WTC11 (cell line): ENCODE measurements around the gene SCAI. TPM values are rescaled to one million over a fixed set of nuclear protein-coding genes. Genes with fewer than 3 reads are reported as not detected.

Experiments used
- ATAC-seq: fragments of 200-7000 bp; cut with Tn5 transposase; 2 replicates; pipeline ENCODE4 v1.10.0; 2021; ENCODE audit warnings: mild to moderate bottlenecking, moderate library complexity
- CTCF ChIA-PET: fragments of 300-600 bp; sonication (Branson Sonifier 250); formaldehyde crosslinking; loops from one replicate; lab custom pipeline; 2021; ENCODE audit warnings: antibody characterized with exemption; lab: Charles Lee
- POLR2A ChIA-PET: fragments of 350-600 bp; sonication (Branson Sonifier 250); formaldehyde crosslinking; loops from one replicate; lab custom pipeline; 2021; ENCODE audit warnings: antibody characterized with exemption; lab: Charles Lee
- DNase-seq: peaks from one replicate; pipeline ENCODE4 v3.0.0; 2021; ENCODE audit warnings: low spot score
- H3K27ac Mint-ChIP-seq: 2 replicates; pipeline ENCODE4 v1.8.0; 2021; ENCODE audit warnings: mixed read lengths
- H3K27me3 Mint-ChIP-seq: 2 replicates; pipeline ENCODE4 v1.8.0; 2021; ENCODE audit warnings: low read depth, mild to moderate bottlenecking, moderate library complexity, mixed read lengths
- H3K36me3 Mint-ChIP-seq: 2 replicates; pipeline ENCODE4 v1.8.0; 2021; ENCODE audit warnings: mixed read lengths
- H3K4me1 Mint-ChIP-seq: 2 replicates; pipeline ENCODE4 v1.8.0; 2022; ENCODE audit warnings: mixed read lengths
- H3K4me3 Mint-ChIP-seq: 2 replicates; pipeline ENCODE4 v1.8.0; 2021; ENCODE audit warnings: mild to moderate bottlenecking, moderate library complexity, mixed read lengths
- H3K9me3 Mint-ChIP-seq: 2 replicates; pipeline ENCODE4 v1.8.0; 2021; ENCODE audit warnings: mixed read lengths
- CBFB ChIP-seq: sonication (generic); formaldehyde crosslinking; IDR thresholded peaks from 2 replicates; pipeline ENCODE4 v1.8.1; 2022; ENCODE audit warnings: mild to moderate bottlenecking, low read depth, missing genetic modification reagents
- ETV6 ChIP-seq: sonication (generic); formaldehyde crosslinking; IDR thresholded peaks from 2 replicates; pipeline ENCODE4 v1.8.1; 2022; ENCODE audit warnings: mild to moderate bottlenecking, missing genetic modification reagents
- FOXJ3 ChIP-seq: sonication (generic); formaldehyde crosslinking; IDR thresholded peaks from 2 replicates; pipeline ENCODE4 v1.9.0; 2021; ENCODE audit warnings: missing genetic modification reagents, mild to moderate bottlenecking, borderline replicate concordance
- FOXP1 ChIP-seq: sonication (generic); formaldehyde crosslinking; IDR thresholded peaks from 2 replicates; pipeline ENCODE4 v1.8.0; 2022; ENCODE audit warnings: missing genetic modification reagents, mild to moderate bottlenecking, moderate library complexity, borderline replicate concordance
- GRHL2 ChIP-seq: fragments of 250-450 bp; sonication (Bioruptor Pico); IDR thresholded peaks from 2 replicates; pipeline ENCODE4 v1.8.0; 2022; ENCODE audit warnings: mild to moderate bottlenecking, moderate library complexity; ENCODE audit not compliant: insufficient replicate concordance, severe bottlenecking
- JAZF1 ChIP-seq: fragments of 250-450 bp; sonication (Bioruptor Pico); IDR thresholded peaks from 2 replicates; pipeline ENCODE4 v1.9.0; 2021; ENCODE audit warnings: moderate library complexity, mild to moderate bottlenecking, inconsistent platforms
- PRRX2 ChIP-seq: fragments of 250-450 bp; sonication (Bioruptor Pico); IDR thresholded peaks from 2 replicates; pipeline ENCODE4 v1.8.0; 2021; ENCODE audit warnings: mild to moderate bottlenecking
- RELA ChIP-seq: sonication (generic); formaldehyde crosslinking; IDR thresholded peaks from 2 replicates; pipeline ENCODE4 v1.8.1; 2022; ENCODE audit warnings: missing genetic modification reagents, mild to moderate bottlenecking, borderline replicate concordance
- SMAD4 ChIP-seq: sonication (generic); formaldehyde crosslinking; IDR thresholded peaks from 2 replicates; pipeline ENCODE4 v1.8.0; 2022; ENCODE audit warnings: mild to moderate bottlenecking, missing genetic modification reagents
- TP53 ChIP-seq: sonication (generic); formaldehyde crosslinking; IDR thresholded peaks from 2 replicates; pipeline ENCODE4 v1.8.1; 2023; ENCODE audit warnings: mild to moderate bottlenecking, missing genetic modification reagents
- ZNF121 ChIP-seq: sonication (generic); formaldehyde crosslinking; IDR thresholded peaks from 2 replicates; pipeline ENCODE4 v1.8.0; 2023; ENCODE audit warnings: missing genetic modification reagents
- ZNF396 ChIP-seq: fragments of 250-450 bp; sonication (Bioruptor Pico); IDR thresholded peaks from 2 replicates; pipeline ENCODE4 v1.8.0; 2021; ENCODE audit warnings: mild to moderate bottlenecking, moderate library complexity, borderline replicate concordance
- total RNA-seq: library from RNA; stranded (reverse); gene quantifications from 3 replicates; pipeline ENCODE4 v1.2.3, GENCODE V29; 2021
- TF ChIP-seq, protein P1 (sequence below): sonication (generic); formaldehyde crosslinking; IDR thresholded peaks from 2 replicates; pipeline ENCODE4 v1.8.1; 2023; ENCODE audit warnings: mild to moderate bottlenecking, missing genetic modification reagents
- TF ChIP-seq, protein P2 (sequence below): sonication (generic); formaldehyde crosslinking; IDR thresholded peaks from 2 replicates; pipeline ENCODE4 v1.8.1; 2022; ENCODE audit warnings: low read depth, mild to moderate bottlenecking, moderate library complexity, missing genetic modification reagents, borderline replicate concordance
- TF ChIP-seq, protein P3 (sequence below): fragments of 250-450 bp; sonication (Bioruptor Pico); IDR thresholded peaks from 2 replicates; pipeline ENCODE4 v2.1.2; 2022; ENCODE audit warnings: mild to moderate bottlenecking, moderate library complexity
- TF ChIP-seq, protein P4 (sequence below): sonication (generic); formaldehyde crosslinking; IDR thresholded peaks from 2 replicates; pipeline ENCODE4 v1.8.0; 2022; ENCODE audit warnings: mild to moderate bottlenecking, missing genetic modification reagents
- TF ChIP-seq, protein P5 (sequence below): sonication (generic); formaldehyde crosslinking; IDR thresholded peaks from 2 replicates; pipeline ENCODE4 v1.8.0; 2023; ENCODE audit warnings: missing genetic modification reagents, mild to moderate bottlenecking, borderline replicate concordance
- TF ChIP-seq, protein P6 (sequence below): sonication (generic); formaldehyde crosslinking; conservative IDR thresholded peaks from 2 replicates; pipeline ENCODE4 v1.8.1; 2023; ENCODE audit warnings: mild to moderate bottlenecking, low read depth, missing genetic modification reagents, moderate library complexity

Gene SCAI
- total RNA-seq, 1 experiment from 2014 or later = 20.4 TPM

DNA sequence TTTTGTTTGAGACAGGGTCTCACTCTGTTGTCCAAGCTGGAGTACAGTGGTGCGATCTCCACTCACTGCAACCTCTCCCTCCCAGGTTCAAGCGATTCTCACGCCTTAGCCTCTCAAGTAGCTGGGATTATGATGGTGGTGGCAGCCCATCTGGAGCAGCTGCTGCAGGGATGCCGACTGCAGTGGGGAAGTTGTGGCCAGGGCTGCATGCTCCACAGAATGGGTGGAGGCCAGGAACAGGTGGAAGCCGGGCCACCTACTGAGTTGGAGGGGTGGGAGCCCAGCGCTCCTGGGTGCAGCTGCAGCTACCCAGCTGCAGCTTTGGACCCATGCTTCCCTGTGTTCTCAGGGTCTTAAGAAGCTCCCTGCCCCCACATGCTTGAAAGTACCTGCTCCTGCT lies 99.7 kb downstream of the SCAI start:
- Mint-ChIP-seq H3K27me3 (no peaks in the 10 kb centered on the region), H3K4me1 (no peaks in the 10 kb centered on the region)
- no peak for ATAC-seq
- CTCF ChIA-PET = interaction anchor here (1.3 kb wide), 1 partner anchor 272 kb away, joined by 3 read pairs; no protein-coding TSS in a partner anchor
- TF ChIP-seq GRHL2 (CRISPR knock-in tag) (no peak), ETV6 (CRISPR knock-in tag) (no peak), FOXP1 (CRISPR knock-in tag) (no peak), FOXJ3 (CRISPR knock-in tag) (no peak)
- TF ChIP-seq, protein P1, sequence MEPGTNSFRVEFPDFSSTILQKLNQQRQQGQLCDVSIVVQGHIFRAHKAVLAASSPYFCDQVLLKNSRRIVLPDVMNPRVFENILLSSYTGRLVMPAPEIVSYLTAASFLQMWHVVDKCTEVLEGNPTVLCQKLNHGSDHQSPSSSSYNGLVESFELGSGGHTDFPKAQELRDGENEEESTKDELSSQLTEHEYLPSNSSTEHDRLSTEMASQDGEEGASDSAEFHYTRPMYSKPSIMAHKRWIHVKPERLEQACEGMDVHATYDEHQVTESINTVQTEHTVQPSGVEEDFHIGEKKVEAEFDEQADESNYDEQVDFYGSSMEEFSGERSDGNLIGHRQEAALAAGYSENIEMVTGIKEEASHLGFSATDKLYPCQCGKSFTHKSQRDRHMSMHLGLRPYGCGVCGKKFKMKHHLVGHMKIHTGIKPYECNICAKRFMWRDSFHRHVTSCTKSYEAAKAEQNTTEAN = no peak
- TF ChIP-seq, all 79 proteins: peak for 0
- Mint-ChIP-seq H3K27ac (no peak overlapping the region), H3K4me3 (no peak overlapping the region), H3K36me3 (peaks cover 12% of the 10 kb centered on the region), H3K9me3 (no peaks in the 10 kb centered on the region)
- DNase-seq = no peak
- POLR2A ChIA-PET = no interaction called here

DNA sequence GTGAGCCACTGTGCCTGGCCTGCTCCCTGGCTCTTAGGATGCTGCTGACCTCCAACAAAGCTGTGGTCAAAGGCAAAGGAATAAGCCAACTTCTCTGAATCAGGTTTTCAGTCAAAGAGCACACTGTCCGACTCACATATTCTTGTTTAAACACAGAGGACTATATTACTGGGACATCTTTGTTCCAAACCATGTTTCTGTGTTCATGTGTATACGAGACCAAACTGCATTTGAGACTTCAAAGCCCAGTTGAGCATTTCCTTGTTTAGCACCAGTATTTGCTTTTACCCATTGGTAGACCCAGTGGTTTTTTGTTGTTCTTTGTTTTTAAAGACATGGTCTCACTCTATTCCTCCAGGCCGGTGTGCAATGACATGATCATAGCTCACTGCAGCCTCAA lies 100.2 kb downstream of the SCAI start:
- no peak for DNase-seq
- Mint-ChIP-seq H3K27ac (no peak overlapping the region), H3K9me3 (no peaks in the 10 kb centered on the region), H3K4me1 (no peaks in the 10 kb centered on the region), H3K27me3 (no peaks in the 10 kb centered on the region), H3K4me3 (no peak overlapping the region), H3K36me3 (peaks cover 12% of the 10 kb centered on the region)
- ChIA-PET POLR2A (no interaction called here), CTCF (no interaction called here)
- TF ChIP-seq ZNF121 (CRISPR knock-in tag) (no peak), ETV6 (CRISPR knock-in tag) (no peak), PRRX2 (CRISPR knock-in tag) (no peak), JAZF1 (CRISPR knock-in tag) (no peak)
- no peak for ATAC-seq

DNA sequence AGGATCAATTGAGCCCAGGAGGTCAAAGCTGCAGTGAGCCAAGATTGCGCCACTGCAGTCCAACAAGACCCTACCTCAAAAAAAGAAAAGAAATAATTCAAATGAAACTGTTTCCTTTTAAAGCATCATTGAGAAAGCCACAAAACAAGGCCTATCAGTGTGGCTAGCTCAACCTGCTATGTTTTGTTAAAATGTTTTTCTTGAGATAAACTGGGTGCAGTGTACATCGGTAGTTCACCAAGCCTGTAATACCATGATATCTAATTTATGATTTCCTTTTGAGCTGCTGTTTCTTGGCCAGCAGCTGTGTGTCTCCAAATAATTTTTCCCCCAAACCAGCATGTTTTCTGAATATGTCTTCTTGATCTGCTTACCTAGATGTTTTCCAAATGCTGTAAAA lies 105.2 kb downstream of the SCAI start:
- ATAC-seq (no peak), DNase-seq (no peak)
- H3K36me3 Mint-ChIP-seq = no peaks in the 10 kb centered on the region
- H3K4me1 Mint-ChIP-seq = no peaks in the 10 kb centered on the region
- CTCF ChIA-PET = no interaction called here
- H3K9me3 Mint-ChIP-seq = no peaks in the 10 kb centered on the region
- POLR2A ChIA-PET = no interaction called here
- TF ChIP-seq ZNF396 = no peak
- TF ChIP-seq, protein P2, sequence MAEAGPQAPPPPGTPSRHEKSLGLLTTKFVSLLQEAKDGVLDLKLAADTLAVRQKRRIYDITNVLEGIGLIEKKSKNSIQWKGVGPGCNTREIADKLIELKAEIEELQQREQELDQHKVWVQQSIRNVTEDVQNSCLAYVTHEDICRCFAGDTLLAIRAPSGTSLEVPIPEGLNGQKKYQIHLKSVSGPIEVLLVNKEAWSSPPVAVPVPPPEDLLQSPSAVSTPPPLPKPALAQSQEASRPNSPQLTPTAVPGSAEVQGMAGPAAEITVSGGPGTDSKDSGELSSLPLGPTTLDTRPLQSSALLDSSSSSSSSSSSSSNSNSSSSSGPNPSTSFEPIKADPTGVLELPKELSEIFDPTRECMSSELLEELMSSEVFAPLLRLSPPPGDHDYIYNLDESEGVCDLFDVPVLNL (CRISPR knock-in tag) = no peak
- no peak for TF ChIP-seq SMAD4 (CRISPR knock-in tag)
- TF ChIP-seq, protein P3, sequence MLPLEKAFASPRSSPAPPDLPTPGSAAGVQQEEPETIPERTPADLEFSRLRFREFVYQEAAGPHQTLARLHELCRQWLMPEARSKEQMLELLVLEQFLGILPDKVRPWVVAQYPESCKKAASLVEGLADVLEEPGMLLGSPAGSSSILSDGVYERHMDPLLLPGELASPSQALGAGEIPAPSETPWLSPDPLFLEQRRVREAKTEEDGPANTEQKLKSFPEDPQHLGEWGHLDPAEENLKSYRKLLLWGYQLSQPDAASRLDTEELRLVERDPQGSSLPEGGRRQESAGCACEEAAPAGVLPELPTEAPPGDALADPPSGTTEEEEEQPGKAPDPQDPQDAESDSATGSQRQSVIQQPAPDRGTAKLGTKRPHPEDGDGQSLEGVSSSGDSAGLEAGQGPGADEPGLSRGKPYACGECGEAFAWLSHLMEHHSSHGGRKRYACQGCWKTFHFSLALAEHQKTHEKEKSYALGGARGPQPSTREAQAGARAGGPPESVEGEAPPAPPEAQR (CRISPR knock-in tag) = no peak
- no peak for TF ChIP-seq TP53 (CRISPR knock-in tag)
- TF ChIP-seq, protein P4, sequence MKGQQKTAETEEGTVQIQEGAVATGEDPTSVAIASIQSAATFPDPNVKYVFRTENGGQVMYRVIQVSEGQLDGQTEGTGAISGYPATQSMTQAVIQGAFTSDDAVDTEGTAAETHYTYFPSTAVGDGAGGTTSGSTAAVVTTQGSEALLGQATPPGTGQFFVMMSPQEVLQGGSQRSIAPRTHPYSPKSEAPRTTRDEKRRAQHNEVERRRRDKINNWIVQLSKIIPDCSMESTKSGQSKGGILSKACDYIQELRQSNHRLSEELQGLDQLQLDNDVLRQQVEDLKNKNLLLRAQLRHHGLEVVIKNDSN = no peak
- TF ChIP-seq, protein P5, sequence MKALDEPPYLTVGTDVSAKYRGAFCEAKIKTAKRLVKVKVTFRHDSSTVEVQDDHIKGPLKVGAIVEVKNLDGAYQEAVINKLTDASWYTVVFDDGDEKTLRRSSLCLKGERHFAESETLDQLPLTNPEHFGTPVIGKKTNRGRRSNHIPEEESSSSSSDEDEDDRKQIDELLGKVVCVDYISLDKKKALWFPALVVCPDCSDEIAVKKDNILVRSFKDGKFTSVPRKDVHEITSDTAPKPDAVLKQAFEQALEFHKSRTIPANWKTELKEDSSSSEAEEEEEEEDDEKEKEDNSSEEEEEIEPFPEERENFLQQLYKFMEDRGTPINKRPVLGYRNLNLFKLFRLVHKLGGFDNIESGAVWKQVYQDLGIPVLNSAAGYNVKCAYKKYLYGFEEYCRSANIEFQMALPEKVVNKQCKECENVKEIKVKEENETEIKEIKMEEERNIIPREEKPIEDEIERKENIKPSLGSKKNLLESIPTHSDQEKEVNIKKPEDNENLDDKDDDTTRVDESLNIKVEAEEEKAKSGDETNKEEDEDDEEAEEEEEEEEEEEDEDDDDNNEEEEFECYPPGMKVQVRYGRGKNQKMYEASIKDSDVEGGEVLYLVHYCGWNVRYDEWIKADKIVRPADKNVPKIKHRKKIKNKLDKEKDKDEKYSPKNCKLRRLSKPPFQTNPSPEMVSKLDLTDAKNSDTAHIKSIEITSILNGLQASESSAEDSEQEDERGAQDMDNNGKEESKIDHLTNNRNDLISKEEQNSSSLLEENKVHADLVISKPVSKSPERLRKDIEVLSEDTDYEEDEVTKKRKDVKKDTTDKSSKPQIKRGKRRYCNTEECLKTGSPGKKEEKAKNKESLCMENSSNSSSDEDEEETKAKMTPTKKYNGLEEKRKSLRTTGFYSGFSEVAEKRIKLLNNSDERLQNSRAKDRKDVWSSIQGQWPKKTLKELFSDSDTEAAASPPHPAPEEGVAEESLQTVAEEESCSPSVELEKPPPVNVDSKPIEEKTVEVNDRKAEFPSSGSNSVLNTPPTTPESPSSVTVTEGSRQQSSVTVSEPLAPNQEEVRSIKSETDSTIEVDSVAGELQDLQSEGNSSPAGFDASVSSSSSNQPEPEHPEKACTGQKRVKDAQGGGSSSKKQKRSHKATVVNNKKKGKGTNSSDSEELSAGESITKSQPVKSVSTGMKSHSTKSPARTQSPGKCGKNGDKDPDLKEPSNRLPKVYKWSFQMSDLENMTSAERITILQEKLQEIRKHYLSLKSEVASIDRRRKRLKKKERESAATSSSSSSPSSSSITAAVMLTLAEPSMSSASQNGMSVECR (CRISPR knock-in tag) = no peak
- TF ChIP-seq CBFB (CRISPR knock-in tag) = no peak
- TF ChIP-seq, protein P6, sequence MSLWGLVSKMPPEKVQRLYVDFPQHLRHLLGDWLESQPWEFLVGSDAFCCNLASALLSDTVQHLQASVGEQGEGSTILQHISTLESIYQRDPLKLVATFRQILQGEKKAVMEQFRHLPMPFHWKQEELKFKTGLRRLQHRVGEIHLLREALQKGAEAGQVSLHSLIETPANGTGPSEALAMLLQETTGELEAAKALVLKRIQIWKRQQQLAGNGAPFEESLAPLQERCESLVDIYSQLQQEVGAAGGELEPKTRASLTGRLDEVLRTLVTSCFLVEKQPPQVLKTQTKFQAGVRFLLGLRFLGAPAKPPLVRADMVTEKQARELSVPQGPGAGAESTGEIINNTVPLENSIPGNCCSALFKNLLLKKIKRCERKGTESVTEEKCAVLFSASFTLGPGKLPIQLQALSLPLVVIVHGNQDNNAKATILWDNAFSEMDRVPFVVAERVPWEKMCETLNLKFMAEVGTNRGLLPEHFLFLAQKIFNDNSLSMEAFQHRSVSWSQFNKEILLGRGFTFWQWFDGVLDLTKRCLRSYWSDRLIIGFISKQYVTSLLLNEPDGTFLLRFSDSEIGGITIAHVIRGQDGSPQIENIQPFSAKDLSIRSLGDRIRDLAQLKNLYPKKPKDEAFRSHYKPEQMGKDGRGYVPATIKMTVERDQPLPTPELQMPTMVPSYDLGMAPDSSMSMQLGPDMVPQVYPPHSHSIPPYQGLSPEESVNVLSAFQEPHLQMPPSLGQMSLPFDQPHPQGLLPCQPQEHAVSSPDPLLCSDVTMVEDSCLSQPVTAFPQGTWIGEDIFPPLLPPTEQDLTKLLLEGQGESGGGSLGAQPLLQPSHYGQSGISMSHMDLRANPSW = no peak
- no peak for TF ChIP-seq RELA (CRISPR knock-in tag)
- peak overlapping the region; percentile 42; the same call in 1 of the 2 replicates for H3K27ac Mint-ChIP-seq
- no peak overlapping the region for H3K4me3 Mint-ChIP-seq
- H3K27me3 Mint-ChIP-seq = no peaks in the 10 kb centered on the region
